Ovary (tissue), 3 donors: ENCODE results near the gene ANAPC16.

Experiments used
- CTCF ChIP-seq, 3 donors: fragments of 450-650 bp in 2 of 3; fragments of 200-600 bp in 1 of 3; IDR thresholded peaks; one replicate each; pipeline versions ENCODE4 v1.5.1 to v1.8.0; 2016 to 2022; ENCODE audit warnings: antibody characterized with exemption in 3 of 3, mild to moderate bottlenecking in 1 of 3
- POLR2A ChIP-seq: fragments of 450-650 bp; IDR thresholded peaks from one replicate; pipeline ENCODE4 v1.6.1; 2017; ENCODE audit warnings: antibody characterized with exemption, mild to moderate bottlenecking, moderate library complexity
- donor health status: DM: no; HTN: no; CAD: no.

- TF ChIP-seq CTCF (IDR thresholded peaks at IDR 0.05) (peak in 1 of 3 donors; percentile 5), POLR2A (peak; percentile 54)
Observed at GRCh38 chr10:72248468-72249151, 32.8 kb downstream of the ANAPC16 start.
